ENCODE results near the gene MGME1.
"Not testable (repeated sequence)": the region's sequence is repeated elsewhere in the genome, so short reads cannot be mapped to it uniquely, and the experiment has no call there.

Gene MGME1

GRCh38 chr20:17998446-17998845 is 29.6 kb downstream of the MGME1 start:
- no peak for DNase-seq

- no peak for DNase-seq
Measured at GRCh38 chr20:17999566-17999965, 30.7 kb downstream of the MGME1 start.

GRCh38 chr20:18001131-18001921 is 32.5 kb downstream of the MGME1 start:
- DNase-seq, result no peak

DNA sequence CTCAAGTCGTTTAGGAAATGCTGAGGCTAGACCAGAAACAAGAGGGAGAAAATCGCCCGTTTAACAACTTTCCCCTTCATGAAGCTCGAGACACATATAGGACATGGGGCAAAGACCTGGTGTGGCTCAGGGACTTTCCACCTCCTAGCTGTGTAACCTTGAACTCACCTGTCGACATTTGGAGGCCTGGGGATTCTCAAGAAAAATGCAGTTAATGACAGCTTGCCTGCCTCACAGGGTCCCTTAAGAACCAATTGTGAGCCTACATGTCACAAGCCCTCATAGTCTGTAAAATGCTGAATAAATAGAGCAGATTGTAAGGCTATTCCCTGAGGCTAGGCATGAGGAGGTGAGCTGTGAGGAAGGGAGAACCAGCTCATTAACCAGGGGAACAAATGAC is 35.1 kb downstream of the MGME1 start:
- DNase-seq, result no peak

DNA sequence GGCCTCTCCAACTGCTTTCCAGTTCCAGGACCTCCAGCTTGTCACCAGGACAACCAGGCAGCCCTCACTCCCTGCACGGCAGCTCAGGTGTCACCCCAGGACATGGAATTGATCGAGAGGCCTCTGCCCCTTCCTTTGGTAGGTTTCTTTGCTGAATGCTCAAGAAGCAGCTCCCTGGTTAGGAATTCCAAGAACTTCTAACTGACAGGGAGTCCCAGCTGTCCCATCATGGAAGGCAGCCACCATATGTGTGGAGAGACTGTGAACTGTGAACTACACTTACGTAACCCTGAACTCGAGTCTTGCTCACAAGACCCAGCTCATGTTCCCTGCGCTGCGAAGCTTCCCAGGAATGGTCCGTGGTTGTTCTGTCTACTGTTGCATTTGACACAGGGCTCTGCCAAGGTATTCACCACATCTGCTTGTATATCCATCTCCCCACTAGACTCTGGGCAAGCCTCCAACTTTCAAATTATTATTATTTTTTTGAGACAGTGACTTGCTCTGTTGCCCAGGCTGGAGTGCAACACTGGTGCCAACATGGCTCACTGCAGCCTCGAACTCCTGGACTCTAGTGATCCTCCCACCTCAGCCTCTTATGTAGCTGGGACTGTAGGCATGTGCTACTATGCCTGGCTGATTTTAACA is 35.7 kb downstream of the MGME1 start:
- DNase-seq, result no peak

DNA sequence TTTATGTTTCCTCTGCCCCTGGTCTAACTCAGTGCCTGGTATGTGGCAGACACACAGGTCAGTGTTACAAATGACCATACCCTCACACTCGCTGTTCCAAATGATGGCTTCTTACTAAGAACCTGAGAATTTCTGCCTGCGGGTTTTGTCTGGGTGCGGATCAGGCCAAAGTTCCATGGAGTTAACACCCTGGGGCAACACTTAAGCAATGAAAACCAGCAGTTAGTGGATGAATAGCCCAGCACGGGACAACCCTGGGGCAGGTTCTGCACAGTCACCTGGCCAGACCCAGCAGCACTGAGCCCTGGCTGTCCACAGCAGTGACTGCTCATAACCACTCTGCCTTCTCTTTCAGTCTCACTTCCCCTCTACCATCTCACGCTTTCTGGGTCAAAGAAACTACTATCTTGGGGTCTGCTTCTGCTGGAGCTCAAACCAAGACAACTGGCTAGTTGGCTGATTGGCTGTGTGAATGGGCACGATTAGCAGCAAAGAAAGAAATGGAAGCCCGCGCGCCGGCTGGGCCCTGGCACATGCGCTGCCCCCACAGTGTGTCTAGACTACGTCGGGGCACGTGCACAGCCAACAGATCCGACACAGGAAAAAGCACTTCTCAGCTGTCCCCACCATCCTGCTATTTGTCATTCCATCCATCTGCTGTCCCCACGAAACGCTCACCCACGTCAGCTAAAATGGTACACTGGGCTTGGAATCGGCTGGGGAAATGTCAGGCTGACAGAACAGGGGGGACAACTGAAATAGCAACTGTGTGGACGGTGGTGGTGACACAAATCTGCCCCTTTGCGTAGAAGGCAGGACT is 36.6 kb downstream of the MGME1 start:
- DNase-seq, result no peak

DNA sequence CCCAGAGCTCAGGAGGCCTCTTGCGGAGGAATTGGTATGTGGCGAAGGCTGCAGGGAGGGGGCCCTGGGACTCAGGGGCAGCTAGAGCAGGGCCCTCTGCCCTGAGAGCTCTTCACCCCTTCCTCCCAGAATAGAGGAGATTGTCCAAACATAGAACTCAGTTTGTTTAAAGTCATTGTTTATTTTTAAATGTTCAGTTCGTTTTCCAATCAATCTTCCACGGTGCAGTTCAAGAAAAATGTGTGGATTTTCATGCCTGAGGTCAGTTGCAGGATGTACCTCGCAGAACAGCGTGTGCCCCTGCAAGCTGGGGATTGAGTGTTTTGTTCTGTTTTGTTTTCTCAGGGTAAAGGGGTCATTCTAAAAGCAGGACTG is 37.2 kb downstream of the MGME1 start:
- DNase-seq, result no peak

GRCh38 chr20:18006684-18007083 is 37.9 kb downstream of the MGME1 start:
- no peak for DNase-seq

- DNase-seq, result no peak
Measured at GRCh38 chr20:18007534-18008292, 38.9 kb downstream of the MGME1 start.

DNA sequence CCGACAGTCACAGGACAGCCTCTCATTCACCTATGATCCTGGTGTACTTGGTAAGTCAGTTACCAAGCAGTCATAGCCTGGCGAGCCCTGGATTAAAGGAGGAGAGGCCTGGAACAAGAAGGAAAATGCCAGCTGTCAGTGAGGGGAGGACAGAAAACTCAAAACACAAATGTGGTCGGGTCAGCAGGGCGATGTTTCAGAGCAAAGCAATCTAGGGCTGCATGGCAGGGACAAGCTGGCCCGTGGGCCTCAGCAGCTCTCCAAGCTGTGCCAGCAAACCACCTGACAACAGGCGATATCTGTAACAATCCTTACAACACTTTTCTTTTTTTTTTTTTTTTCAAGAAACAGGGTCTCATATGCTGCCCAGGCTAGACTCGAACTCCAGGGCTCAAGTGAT is 40.3 kb downstream of the MGME1 start:
- DNase-seq, result no peak

DNA sequence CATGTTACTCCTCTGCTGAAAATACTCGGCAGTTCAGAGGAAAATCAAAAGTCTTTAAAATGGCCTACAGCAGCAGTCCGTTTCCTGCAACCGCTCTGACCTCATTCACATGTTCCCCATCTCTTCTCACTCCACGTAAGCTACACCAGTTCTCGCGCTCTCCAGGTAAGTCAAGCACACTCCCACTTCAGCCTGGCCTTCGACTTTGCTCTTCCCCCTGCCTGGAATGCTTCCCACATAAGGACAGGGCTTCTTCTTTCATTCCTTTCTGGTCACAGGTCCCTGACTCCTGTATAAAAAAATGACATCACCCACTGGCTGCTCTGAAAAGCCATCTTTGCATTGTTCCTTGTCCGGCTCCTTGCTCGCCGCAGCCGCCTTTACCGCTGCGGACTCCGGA is 42.7 kb downstream of the MGME1 start:
- no peak for DNase-seq

- no peak for DNase-seq
Measured at GRCh38 chr20:18011951-18012645, 43.3 kb downstream of the MGME1 start.

GRCh38 chr20:18012901-18013300 is 44.1 kb downstream of the MGME1 start:
- DNase-seq, result no peak

DNA sequence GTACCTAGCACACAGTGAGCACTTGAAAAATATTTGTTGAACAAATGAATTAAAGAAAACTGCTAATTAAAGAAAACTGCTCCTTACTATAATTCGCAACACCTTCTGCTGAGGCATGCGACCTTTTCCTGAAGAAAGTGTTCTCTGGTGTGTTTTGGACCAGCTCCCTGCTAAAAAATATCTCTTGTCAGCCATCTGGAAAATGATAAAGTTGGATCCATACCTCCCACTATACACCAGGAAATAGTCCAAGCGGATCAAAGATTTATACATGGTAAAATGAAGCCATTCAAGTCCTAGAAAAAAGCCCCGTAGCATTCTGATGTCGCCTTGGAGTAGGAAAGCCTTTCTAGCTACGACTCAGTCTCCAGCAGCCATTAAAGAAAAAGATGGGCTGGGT is 45.6 kb downstream of the MGME1 start:
- DNase-seq, result no peak

GRCh38 chr20:18016772-18017171 is 48.0 kb downstream of the MGME1 start:
- no peak for DNase-seq

GRCh38 chr20:18018100-18018499 is 49.3 kb downstream of the MGME1 start:
- no peak for DNase-seq

DNA sequence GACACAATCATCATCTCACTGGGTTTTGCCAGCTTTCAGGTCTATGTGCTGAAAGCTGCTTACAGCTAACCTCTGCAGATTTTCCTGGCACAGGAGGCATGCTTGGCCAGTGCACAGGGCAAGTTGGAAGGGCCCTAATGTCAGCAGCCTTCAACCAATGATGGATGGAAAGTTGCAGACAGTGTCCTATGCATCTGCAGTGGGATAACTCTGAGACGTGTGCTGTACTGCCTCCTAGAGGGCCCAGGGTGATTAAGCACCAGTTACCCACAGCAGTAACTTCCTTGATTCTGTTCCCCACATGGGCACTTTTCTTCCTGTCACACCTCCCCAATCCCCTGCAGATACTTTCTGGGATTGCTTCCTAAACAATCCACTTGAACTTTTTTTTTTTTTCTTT is 50.2 kb downstream of the MGME1 start:
- no peak for DNase-seq

- DNase-seq, result no peak
Measured at GRCh38 chr20:18020931-18021330, 52.1 kb downstream of the MGME1 start.

- no peak for DNase-seq
Measured at GRCh38 chr20:18024606-18025127, 55.8 kb downstream of the MGME1 start.

- DNase-seq, result not testable (repeated sequence)
Measured at GRCh38 chr20:18027011-18027410, 58.2 kb downstream of the MGME1 start.

DNA sequence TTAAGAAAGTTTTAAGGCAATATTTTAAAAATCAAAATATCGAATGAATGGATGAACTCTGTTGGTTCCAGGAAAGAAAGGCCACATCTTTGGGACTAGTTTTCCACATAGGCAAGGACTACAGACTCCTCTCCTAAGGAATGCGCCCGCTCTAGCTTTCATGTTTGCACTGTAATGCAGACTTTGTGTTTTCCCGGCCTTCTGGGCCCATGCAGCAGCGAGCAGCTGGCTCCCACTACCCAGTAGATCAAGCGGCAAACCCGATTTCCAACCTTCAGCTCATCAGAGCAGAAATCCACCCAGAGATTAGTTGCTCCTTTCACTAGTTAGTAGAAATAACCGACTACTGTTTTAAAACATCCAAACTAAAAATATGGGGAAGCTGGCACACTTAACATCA is 61.2 kb downstream of the MGME1 start:
- no peak for DNase-seq

DNA sequence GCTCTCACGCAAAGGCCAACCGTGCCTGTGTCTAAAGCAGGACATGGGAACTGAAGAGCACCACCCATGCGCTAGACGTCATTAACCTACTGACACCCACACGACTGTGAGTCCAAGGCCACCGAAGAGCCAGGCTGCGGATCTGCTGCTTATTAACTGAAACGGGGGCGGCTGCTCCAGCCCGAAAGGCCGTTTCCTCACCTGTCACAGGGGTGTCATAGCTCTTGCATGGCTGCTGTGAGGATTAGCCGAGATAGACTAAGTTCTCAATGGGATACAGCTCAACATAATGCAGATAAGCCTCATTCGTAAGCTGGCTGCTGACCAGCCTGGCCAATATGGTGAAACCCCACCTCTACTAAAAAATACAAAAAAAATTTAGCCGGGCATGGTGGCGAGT is 62.2 kb downstream of the MGME1 start:
- no peak for DNase-seq

Data from NCI-H2029 (cell line).